Omental fat pad (tissue), 4 donors: ENCODE measurements around the gene FH. TPM values are rescaled to one million over a fixed set of nuclear protein-coding genes. Genes with fewer than 3 reads are reported as not detected.

Experiments used
- ATAC-seq: fragments of 150-250 bp; one replicate; pipeline ENCODE4 v1.9.1; 2016; ENCODE audit warnings: mild to moderate bottlenecking, moderate library complexity; ENCODE audit not compliant: low FRiP score
- DNase-seq: peaks from one replicate; pipeline ENCODE4 v3.0.0-alpha.2; 2019; ENCODE audit warnings: low spot score
- CTCF ChIP-seq, 3 donors: fragments of 450-650 bp; IDR thresholded peaks; one replicate each; pipeline ENCODE4 v1.5.1; 2016 to 2017; ENCODE audit warnings: antibody characterized with exemption in 3 of 3, mild to moderate bottlenecking in 3 of 3, moderate library complexity in 2 of 3
- total RNA-seq, 4 donors: library from RNA; depleted of rRNA; stranded (reverse); fragments of >200 nt; gene quantifications; one replicate each; pipeline ENCODE4 v1.1.0, GENCODE V29; 2016

Gene FH
- total RNA-seq, 4 donors from 2014 or later = 28.5 to 61.6 (median 47.0) TPM

- DNase-seq = no peak
Observed at GRCh38 chr1:241536304-241536703, 16.7 kb upstream of the FH start.

GRCh38 chr1:241533326-241534115 lies 14.0 kb upstream of the FH start:
- DNase-seq (no peak), ATAC-seq (no peak)
- TF ChIP-seq CTCF (IDR thresholded peaks at IDR 0.05) = no peak

More at GRCh38 chr1:241536304-241536703, 16.7 kb upstream of the FH start:
- ATAC-seq = no peak
- no peak for TF ChIP-seq CTCF (IDR thresholded peaks at IDR 0.05)

GRCh38 chr1:241532864-241533263 lies 13.3 kb upstream of the FH start:
- TF ChIP-seq CTCF (IDR thresholded peaks at IDR 0.05) = no peak
- ATAC-seq (no peak), DNase-seq (no peak)

GRCh38 chr1:241532162-241532531 lies 12.6 kb upstream of the FH start, which contains the start of gene KMO:
Gene KMO, plus strand, starts transcription at chr1:241532378. Its CDS starts 67 bp downstream, at chr1:241532445.
- ATAC-seq (no peak), DNase-seq (no peak)
- TF ChIP-seq CTCF (IDR thresholded peaks at IDR 0.05) = no peak

GRCh38 chr1:241531195-241532161 lies 11.9 kb upstream of the FH start:
- peak; percentile 71 for ATAC-seq
- TF ChIP-seq CTCF (IDR thresholded peaks at IDR 0.05) = no peak
- DNase-seq = no peak

- DNase-seq = no peak
- no peak for ATAC-seq
- TF ChIP-seq CTCF (IDR thresholded peaks at IDR 0.05) = no peak
Observed at GRCh38 chr1:241527146-241527545, 7.6 kb upstream of the FH start.
